ENCODE measurements around the gene PEF1.

GRCh38 chr1:31609514-31610118 is 35.1 kb downstream of the PEF1 start:
- TF ChIP-seq EZH2 (IDR thresholded peaks at IDR 0.05; ENCODE audit: insufficient read depth, poor library complexity, severe bottlenecking) (no peak), EZH2phosphoT487 (IDR thresholded peaks at IDR 0.05; ENCODE audit: insufficient read depth, low read depth) (no peak)
